Karpas-422 (cell line): ENCODE measurements around the gene MTFP1. TPM values are rescaled to one million over a fixed set of nuclear protein-coding genes. Genes with fewer than 3 reads are reported as not detected.
A peak's percentile ranks its signal among the peaks of the same experiment; 100 is the strongest.
"Not testable (repeated sequence)": the region's sequence is repeated elsewhere in the genome, so short reads cannot be mapped to it uniquely, and the experiment has no call there.

Experiments used
- DNase-seq: peaks from one replicate; pipeline ENCODE4 v3.0.0-alpha.2; 2015
- H2AFZ ChIP-seq: fragments of 200-600 bp; sonication (generic); 2 replicates; pipeline ENCODE4 v1.6.1; 2014; ENCODE audit warnings: antibody characterized with exemption, low read length, mixed read lengths
- H3K27ac ChIP-seq: fragments of 200-600 bp; sonication (generic); 2 replicates; pipeline ENCODE4 v1.5.1; 2014; ENCODE audit warnings: mild to moderate bottlenecking, low read length, moderate library complexity
- H3K27me3 ChIP-seq: fragments of 200-600 bp; sonication (generic); 2 replicates; pipeline ENCODE4 v1.6.1; 2014; ENCODE audit warnings: low read length, mixed read lengths
- H3K36me3 ChIP-seq: fragments of 200-600 bp; sonication (generic); 2 replicates; pipeline ENCODE4 v1.6.1; 2014; ENCODE audit warnings: low read length, mixed read lengths; ENCODE audit not compliant: insufficient read depth
- H3K4me1 ChIP-seq: fragments of 200-600 bp; sonication (generic); 2 replicates; pipeline ENCODE4 v1.6.1; 2014; ENCODE audit warnings: mild to moderate bottlenecking, low read length, mixed read lengths
- H3K4me2 ChIP-seq: fragments of 200-600 bp; sonication (generic); 2 replicates; pipeline ENCODE4 v1.6.1; 2014; ENCODE audit warnings: low read length, low read depth, mild to moderate bottlenecking; ENCODE audit not compliant: poor library complexity, severe bottlenecking
- H3K4me3 ChIP-seq: fragments of 200-600 bp; sonication (generic); 2 replicates; pipeline ENCODE4 v1.5.1; 2014; ENCODE audit warnings: mild to moderate bottlenecking, antibody characterized with exemption, low read length, mixed read lengths
- H3K79me2 ChIP-seq: fragments of 200-600 bp; sonication (generic); 2 replicates; pipeline ENCODE4 v1.6.1; 2014; ENCODE audit warnings: mild to moderate bottlenecking, low read length, mixed read lengths
- H3K9ac ChIP-seq: fragments of 200-600 bp; sonication (generic); 2 replicates; pipeline ENCODE4 v1.6.0; 2014; ENCODE audit warnings: low read length
- H3K9me2 ChIP-seq: fragments of 200-600 bp; sonication (generic), shearing (Covaris generic); replicated peaks from 2 replicates; pipeline ENCODE4 v1.6.0; 2014; ENCODE audit warnings: mild to moderate bottlenecking, low read length, moderate library complexity; ENCODE audit not compliant: insufficient read depth
- H3K9me3 ChIP-seq: fragments of 300-700, 200-600 bp; sonication (generic); 2 replicates; pipeline ENCODE4 v1.6.1; 2014; ENCODE audit warnings: low read length, mixed read lengths
- H4K20me1 ChIP-seq: fragments of 200-600 bp; sonication (generic); 2 replicates; pipeline ENCODE4 v1.6.1; 2014; ENCODE audit warnings: mild to moderate bottlenecking, antibody characterized with exemption, low read length, low read depth; ENCODE audit not compliant: insufficient read depth
- total RNA-seq: library from RNA; depleted of rRNA; stranded (reverse); fragments of >200 nt; shearing (Covaris generic); gene quantifications from 2 replicates; pipeline ENCODE4 v1.2.3, GENCODE V29; 2014; ENCODE audit warnings: low replicate concordance

The MTFP1 gene
- total RNA-seq, 1 experiment from 2014 or later: 69.4 TPM

GRCh38 chr22:30459181-30460052 is 33.8 kb downstream of the MTFP1 start:
- no peaks in the 10 kb centered on the region for H3K36me3 ChIP-seq
- H3K4me1 ChIP-seq: no peaks in the 10 kb centered on the region
- no peak overlapping the region for H3K4me2 ChIP-seq
- no peak overlapping the region for H3K9ac ChIP-seq
- H2AFZ ChIP-seq: no peak overlapping the region
- H3K9me3 ChIP-seq: no peaks in the 10 kb centered on the region
- no peaks in the 10 kb centered on the region for H3K27me3 ChIP-seq
- H3K79me2 ChIP-seq: no peaks in the 10 kb centered on the region
- H4K20me1 ChIP-seq: 0 out of 2 replicates have a peak, but pooled peaks cover 2% of the 10 kb centered on the region
- peak; percentile 72 for DNase-seq
- H3K27ac ChIP-seq: no peak overlapping the region
- H3K4me3 ChIP-seq: no peak overlapping the region
- no peaks in the 10 kb centered on the region for H3K9me2 ChIP-seq

DNA sequence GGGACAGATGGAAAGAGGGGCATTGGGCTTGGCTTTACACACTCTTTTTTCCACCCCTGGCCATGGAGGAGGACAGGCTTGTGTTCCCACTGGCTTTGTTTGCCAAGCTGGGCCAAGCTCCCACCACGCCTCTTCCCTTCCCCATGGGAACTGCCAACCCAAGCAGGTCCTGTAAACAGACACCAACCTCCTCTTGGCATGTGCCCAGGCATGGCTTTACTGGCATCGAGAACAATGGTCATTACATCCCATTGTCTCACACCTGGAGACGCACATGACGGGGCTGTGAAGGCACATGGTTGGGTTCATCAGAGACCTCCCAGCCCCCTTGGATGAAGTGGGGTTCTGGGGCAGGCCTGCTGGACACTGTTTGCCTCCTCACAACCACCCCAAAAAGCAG is 34.6 kb downstream of the MTFP1 start:
- Histone ChIP-seq H3K9me2 (no peaks in the 10 kb centered on the region), H3K79me2 (no peaks in the 10 kb centered on the region), H3K4me3 (no peak overlapping the region), H2AFZ (no peak overlapping the region), H3K4me2 (no peak overlapping the region), H3K36me3 (no peaks in the 10 kb centered on the region), H3K4me1 (no peaks in the 10 kb centered on the region), H3K9ac (no peak overlapping the region), H3K27me3 (no peaks in the 10 kb centered on the region), H3K27ac (no peak overlapping the region), H3K9me3 (no peaks in the 10 kb centered on the region), H4K20me1 (0 out of 2 replicates have a peak, but pooled peaks cover 2% of the 10 kb centered on the region)
- no peak for DNase-seq

DNA sequence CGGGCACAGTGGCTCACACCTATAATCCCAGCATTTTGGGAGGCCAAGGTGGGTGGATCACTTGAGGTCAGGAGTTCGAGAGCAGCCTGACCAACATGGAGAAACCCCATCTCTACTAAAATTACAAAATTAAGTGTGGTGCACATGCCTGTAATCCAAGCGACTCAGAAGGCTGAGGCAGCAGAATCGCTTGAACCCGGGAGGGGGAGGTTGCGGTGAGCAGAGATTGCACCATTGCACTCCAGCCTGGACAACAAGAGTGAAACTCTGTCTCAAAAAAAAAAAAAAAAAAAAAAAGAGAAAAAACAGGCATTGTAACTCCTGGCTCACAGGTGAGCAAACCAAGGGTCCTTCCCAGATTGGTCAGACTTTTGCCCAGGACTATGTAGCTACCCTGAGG is 35.0 kb downstream of the MTFP1 start:
- not testable (repeated sequence) for H3K4me2 ChIP-seq, H3K27ac ChIP-seq, H3K4me1 ChIP-seq, H4K20me1 ChIP-seq, H3K9me2 ChIP-seq, DNase-seq, H3K4me3 ChIP-seq, H3K36me3 ChIP-seq, H3K9ac ChIP-seq, H3K27me3 ChIP-seq, H3K9me3 ChIP-seq, H3K79me2 ChIP-seq, H2AFZ ChIP-seq

GRCh38 chr22:30469165-30469564 is 43.6 kb downstream of the MTFP1 start:
- no peak for DNase-seq
- Histone ChIP-seq H3K27me3 (no peaks in the 10 kb centered on the region), H3K4me1 (no peaks in the 10 kb centered on the region), H4K20me1 (no peaks in the 10 kb centered on the region), H3K4me2 (no peak overlapping the region), H3K9ac (no peak overlapping the region), H3K9me3 (no peaks in the 10 kb centered on the region), H3K27ac (no peak overlapping the region), H3K9me2 (no peaks in the 10 kb centered on the region), H2AFZ (no peak overlapping the region), H3K4me3 (no peak overlapping the region), H3K79me2 (no peaks in the 10 kb centered on the region), H3K36me3 (no peaks in the 10 kb centered on the region)

GRCh38 chr22:30470655-30471054 is 45.1 kb downstream of the MTFP1 start:
- H3K27me3 ChIP-seq: no peaks in the 10 kb centered on the region
- H3K9me2 ChIP-seq: no peaks in the 10 kb centered on the region
- H3K79me2 ChIP-seq: no peaks in the 10 kb centered on the region
- H2AFZ ChIP-seq: no peak overlapping the region
- no peaks in the 10 kb centered on the region for H3K9me3 ChIP-seq
- H3K27ac ChIP-seq: no peak overlapping the region
- no peaks in the 10 kb centered on the region for H3K36me3 ChIP-seq
- H3K4me2 ChIP-seq: no peak overlapping the region
- no peak for DNase-seq
- H3K4me3 ChIP-seq: no peak overlapping the region
- no peak overlapping the region for H3K9ac ChIP-seq
- no peaks in the 10 kb centered on the region for H3K4me1 ChIP-seq
- H4K20me1 ChIP-seq: no peaks in the 10 kb centered on the region

- H3K9me3 ChIP-seq: no peaks in the 10 kb centered on the region
- H4K20me1 ChIP-seq: no peaks in the 10 kb centered on the region
- H3K9me2 ChIP-seq: no peaks in the 10 kb centered on the region
- H3K79me2 ChIP-seq: no peaks in the 10 kb centered on the region
- H3K27me3 ChIP-seq: no peaks in the 10 kb centered on the region
- H2AFZ ChIP-seq: no peak within 1 kb of the TSS
- no peaks in the 10 kb centered on the region for H3K36me3 ChIP-seq
- no peak within 1 kb of the TSS for H3K4me3 ChIP-seq
- H3K27ac ChIP-seq: no peak within 1 kb of the TSS
- no peak within 1 kb of the TSS for H3K9ac ChIP-seq
- no peaks in the 10 kb centered on the region for H3K4me1 ChIP-seq
- H3K4me2 ChIP-seq: no peak within 1 kb of the TSS
- no peak for DNase-seq
Observed at GRCh38 chr22:30471616-30472318, 46.2 kb downstream of the MTFP1 start, which contains the start of gene SEC14L3. TSS of gene SEC14L3 (minus strand) at chr22:30472017. CDS start at chr22:30471958, 59 bp downstream.

DNA sequence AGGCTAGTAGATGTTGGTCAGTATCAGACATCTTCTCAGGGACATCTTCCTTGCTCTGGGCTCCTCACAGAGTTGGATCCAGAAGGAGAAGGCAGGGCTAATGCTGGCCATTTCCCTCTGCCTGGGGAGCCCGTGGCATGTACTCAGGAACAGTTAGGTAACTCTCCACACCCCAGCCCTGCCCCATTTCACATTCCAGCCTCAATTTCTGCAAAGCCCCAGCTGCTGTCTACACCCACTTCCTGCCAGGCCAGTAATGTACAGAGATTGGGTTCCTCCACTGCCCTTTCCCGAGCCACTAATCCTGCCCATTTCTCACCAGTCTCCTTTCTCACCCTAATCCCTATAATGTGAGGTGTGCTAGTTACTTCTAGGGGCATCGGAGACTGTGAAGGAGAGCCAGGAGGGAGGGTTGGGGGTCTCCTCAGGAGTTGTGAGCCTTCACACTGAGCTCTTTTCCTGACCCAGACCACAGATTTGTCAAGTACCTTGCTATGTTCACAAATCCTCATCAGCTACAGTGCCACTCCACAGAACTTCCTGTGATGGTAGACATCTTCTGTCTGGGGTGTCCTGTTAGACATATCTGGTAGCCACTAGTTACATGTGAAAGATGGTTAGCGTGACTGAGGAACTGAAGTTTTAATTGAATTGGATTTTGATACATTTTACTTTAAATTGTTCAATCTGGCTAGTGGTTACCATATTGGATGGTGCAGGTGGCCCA is 47.6 kb downstream of the MTFP1 start:
- Histone ChIP-seq H3K4me1 (no peaks in the 10 kb centered on the region), H3K4me3 (no peak overlapping the region), H4K20me1 (no peaks in the 10 kb centered on the region), H3K9me3 (no peaks in the 10 kb centered on the region), H3K9ac (no peak overlapping the region), H3K36me3 (no peaks in the 10 kb centered on the region), H3K79me2 (no peaks in the 10 kb centered on the region), H3K27me3 (no peaks in the 10 kb centered on the region), H2AFZ (no peak overlapping the region), H3K4me2 (no peak overlapping the region), H3K9me2 (no peaks in the 10 kb centered on the region), H3K27ac (no peak overlapping the region)
- DNase-seq: no peak

GRCh38 chr22:30474121-30474520 is 48.6 kb downstream of the MTFP1 start:
- Histone ChIP-seq H3K27me3 (no peaks in the 10 kb centered on the region), H3K79me2 (no peaks in the 10 kb centered on the region), H3K4me3 (no peak overlapping the region), H3K4me1 (no peaks in the 10 kb centered on the region), H4K20me1 (no peaks in the 10 kb centered on the region), H3K9me3 (no peaks in the 10 kb centered on the region), H3K4me2 (no peak overlapping the region), H3K9me2 (no peaks in the 10 kb centered on the region), H3K36me3 (no peaks in the 10 kb centered on the region), H2AFZ (no peak overlapping the region), H3K27ac (no peak overlapping the region), H3K9ac (no peak overlapping the region)
- DNase-seq: no peak
